ENCODE data around the gene SPATA16. TPM values are rescaled to one million over a fixed set of nuclear protein-coding genes. Genes with fewer than 3 reads are reported as not detected.
"Not testable (repeated sequence)": the region's sequence is repeated elsewhere in the genome, so short reads cannot be mapped to it uniquely, and the experiment has no call there.

The SPATA16 gene
- total RNA-seq, 1 donor, result not detected

GRCh38 chr3:172968646-172969045, 172.4 kb downstream of the SPATA16 start:
- H3K4me3 ChIP-seq (ENCODE audit: low read depth, low read length), result no peak overlapping the region
- TF ChIP-seq CTCF (IDR thresholded peaks at IDR 0.05; ENCODE audit: insufficient read depth, low read length), result no peak
- DNase-seq (ENCODE audit: low read depth), result no peak

- no peak overlapping the region for H3K4me3 ChIP-seq (ENCODE audit: low read depth, low read length)
These were observed 175.8 kb downstream of the SPATA16 start for GRCh38 chr3:172965256-172965655.

GRCh38 chr3:172960626-172961182, 180.3 kb downstream of the SPATA16 start:
- H3K4me3 ChIP-seq (ENCODE audit: low read depth, low read length); DNase-seq (ENCODE audit: low read depth): not testable (repeated sequence)

More at GRCh38 chr3:172965256-172965655, 175.8 kb downstream of the SPATA16 start:
- no peak for TF ChIP-seq CTCF (IDR thresholded peaks at IDR 0.05; ENCODE audit: insufficient read depth, low read length)
- peak; percentile 60 for DNase-seq (ENCODE audit: low read depth)

GRCh38 chr3:172958565-172958964, 182.5 kb downstream of the SPATA16 start:
- DNase-seq (ENCODE audit: low read depth), result no peak
- no peak for TF ChIP-seq CTCF (IDR thresholded peaks at IDR 0.05; ENCODE audit: insufficient read depth, low read length)
- no peak overlapping the region for H3K4me3 ChIP-seq (ENCODE audit: low read depth, low read length)

GRCh38 chr3:172953571-172953970, 187.5 kb downstream of the SPATA16 start:
- no peak overlapping the region for H3K4me3 ChIP-seq (ENCODE audit: low read depth, low read length)
- no peak for DNase-seq (ENCODE audit: low read depth)
- no peak for TF ChIP-seq CTCF (IDR thresholded peaks at IDR 0.05; ENCODE audit: insufficient read depth, low read length)

GRCh38 chr3:172951511-172951910, 189.5 kb downstream of the SPATA16 start:
- no peak for DNase-seq (ENCODE audit: low read depth)
- TF ChIP-seq CTCF (IDR thresholded peaks at IDR 0.05; ENCODE audit: insufficient read depth, low read length), result no peak
- no peak overlapping the region for H3K4me3 ChIP-seq (ENCODE audit: low read depth, low read length)

GRCh38 chr3:172946061-172946460, 195.0 kb downstream of the SPATA16 start:
- DNase-seq (ENCODE audit: low read depth), result peak; percentile 25
- H3K4me3 ChIP-seq (ENCODE audit: low read depth, low read length), result no peak overlapping the region
- no peak for TF ChIP-seq CTCF (IDR thresholded peaks at IDR 0.05; ENCODE audit: insufficient read depth, low read length)

Measured in fibroblast of the aortic adventitia (primary cell).